Activated T-cell treated with anti-CD3 and anti-CD28 coated beads for 48 hours (primary cell): ENCODE measurements around the gene HOXC4.

Source experiments
- DNase-seq: peaks from one replicate; pipeline ENCODE4 v3.0.0-alpha.2; 2020; ENCODE audit warnings: low read depth

HOXC4 gene

DNA sequence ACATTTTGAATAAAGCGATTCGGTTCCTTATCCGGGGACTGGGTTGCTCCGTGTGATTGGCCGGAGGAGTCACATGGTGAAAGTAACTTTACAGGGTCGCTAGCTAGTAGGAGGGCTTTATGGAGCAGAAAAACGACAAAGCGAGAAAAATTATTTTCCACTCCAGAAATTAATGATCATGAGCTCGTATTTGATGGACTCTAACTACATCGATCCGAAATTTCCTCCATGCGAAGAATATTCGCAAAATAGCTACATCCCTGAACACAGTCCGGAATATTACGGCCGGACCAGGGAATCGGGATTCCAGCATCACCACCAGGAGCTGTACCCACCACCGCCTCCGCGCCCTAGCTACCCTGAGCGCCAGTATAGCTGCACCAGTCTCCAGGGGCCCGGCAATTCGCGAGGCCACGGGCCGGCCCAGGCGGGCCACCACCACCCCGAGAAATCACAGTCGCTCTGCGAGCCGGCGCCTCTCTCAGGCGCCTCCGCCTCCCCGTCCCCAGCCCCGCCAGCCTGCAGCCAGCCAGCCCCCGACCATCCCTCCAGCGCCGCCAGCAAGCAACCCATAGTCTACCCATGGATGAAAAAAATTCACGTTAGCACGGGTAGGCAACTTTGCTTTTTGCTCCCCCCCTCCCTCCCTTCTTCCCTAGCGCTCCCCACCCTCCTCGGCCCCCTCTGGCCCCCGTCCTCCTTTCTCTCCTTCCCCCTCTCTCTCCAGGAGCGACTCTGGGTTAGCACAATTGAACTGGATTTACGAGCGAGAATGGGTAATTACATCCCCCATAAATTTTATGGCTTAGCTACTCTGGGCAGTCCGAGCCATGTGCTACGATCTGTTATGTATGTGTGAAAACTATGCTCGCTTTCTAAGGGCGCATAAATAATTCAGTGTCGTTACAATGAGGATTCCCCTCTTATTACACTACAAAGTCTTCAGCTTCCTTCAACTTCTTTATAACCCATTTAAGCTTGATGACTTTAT is at the start of gene HOXC4:
HOXC4 (plus strand) TSS at position 85 of the 991 bp plus-strand sequence; CDS start at position 173, 88 bp downstream.
- no peak for DNase-seq

DNA sequence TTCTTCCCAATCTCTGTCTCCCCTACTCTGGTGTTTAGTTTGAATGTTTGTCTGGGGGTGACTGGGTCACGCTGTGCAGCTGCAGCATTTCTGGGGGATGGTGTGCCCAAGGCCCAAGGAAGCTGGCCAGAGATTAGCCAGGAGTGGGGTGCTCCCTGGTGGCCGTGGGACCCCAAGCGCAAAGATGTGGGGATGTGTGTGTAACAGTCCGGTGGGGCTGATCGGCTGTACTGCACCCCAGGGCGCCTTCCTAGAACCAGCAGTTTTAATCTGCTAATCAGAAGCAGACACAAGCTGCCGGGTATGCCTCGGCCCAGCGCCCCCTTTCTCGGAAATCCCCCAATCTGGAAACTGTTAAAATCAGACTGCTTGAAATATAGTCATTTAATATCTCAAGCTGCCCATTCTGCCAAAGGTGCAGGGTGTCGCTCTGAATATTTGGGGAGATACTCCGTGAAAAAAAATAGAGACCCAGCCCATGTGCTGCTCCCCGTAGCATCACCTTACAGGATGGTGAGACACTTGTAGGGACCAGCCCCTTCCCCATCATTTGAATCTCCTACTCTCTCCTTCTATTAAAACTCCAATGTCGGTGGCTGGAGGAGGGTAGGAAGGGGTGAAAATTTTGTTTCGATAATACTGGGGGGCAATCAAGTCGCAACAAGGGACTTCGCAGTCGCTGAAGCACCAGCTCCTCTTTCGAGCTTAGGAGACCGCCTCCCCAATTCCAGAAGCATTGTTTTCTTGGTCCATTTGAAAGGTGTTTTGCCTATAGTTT is 49.4 kb upstream of the HOXC4 start:
- no peak for DNase-seq

- DNase-seq: no peak
These were observed 48.6 kb upstream of the HOXC4 start for GRCh38 chr12:54004841-54005530.

DNA sequence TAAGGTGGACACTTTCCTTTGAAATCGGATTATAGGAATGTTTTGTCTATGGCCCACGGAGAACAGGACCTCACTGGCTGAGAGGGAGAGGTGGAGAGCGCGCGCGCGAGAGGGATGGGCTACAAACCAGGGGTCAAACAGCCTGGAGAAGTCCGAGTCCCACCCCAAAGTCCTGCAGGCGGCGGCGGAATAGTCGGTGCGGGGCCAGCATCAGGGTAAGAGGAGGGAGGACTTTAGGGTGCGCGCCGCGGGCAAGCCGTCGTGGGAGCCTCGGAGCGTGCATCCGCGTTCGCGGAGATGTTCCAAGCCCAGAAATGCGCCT is 48.1 kb upstream of the HOXC4 start:
- no peak for DNase-seq

DNA sequence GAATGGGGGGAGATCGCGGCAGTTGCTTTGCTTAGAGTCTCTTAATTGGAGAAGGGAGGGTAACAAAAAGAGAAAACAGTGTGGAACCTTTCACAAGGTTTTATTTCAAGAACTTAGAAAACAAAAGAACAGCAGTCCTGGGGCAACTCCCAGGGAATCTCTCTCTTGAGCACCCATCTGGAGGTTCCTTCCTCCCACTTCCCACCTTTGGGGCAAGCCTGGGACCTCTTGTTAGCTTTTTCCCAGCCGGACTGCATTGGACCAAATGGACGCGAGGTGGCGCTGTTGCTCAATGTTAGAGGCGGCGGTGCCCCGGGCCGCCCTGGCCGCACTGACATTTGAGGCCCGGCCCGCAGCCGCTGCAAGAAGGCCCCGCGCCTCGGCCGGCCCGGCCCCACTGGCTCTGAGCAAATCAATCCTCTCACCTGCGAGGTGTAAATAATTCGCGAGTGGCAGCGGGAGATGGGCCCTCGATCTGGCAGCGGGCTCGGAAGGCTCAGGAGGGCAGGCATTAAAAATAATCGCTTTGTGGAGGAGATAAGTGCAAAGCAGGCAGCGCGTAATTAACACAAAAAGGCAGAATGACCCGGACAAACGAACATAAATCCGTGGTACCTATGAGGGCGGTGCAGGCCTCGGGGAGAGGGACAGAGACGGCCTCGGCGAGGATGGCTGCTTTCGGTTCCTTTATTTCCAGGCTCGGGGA is 47.6 kb upstream of the HOXC4 start:
- DNase-seq: peak; percentile 81

- no peak for DNase-seq
These were observed 46.9 kb upstream of the HOXC4 start for GRCh38 chr12:54006559-54007220.

GRCh38 chr12:54007538-54008259 is 45.9 kb upstream of the HOXC4 start:
- DNase-seq: no peak

- DNase-seq: no peak
These were observed 45.4 kb upstream of the HOXC4 start for GRCh38 chr12:54008260-54008552.

GRCh38 chr12:54009171-54010052 is 44.2 kb upstream of the HOXC4 start:
- no peak for DNase-seq

- no peak for DNase-seq
These were observed 43.3 kb upstream of the HOXC4 start for GRCh38 chr12:54010053-54010971.

- no peak for DNase-seq
These were observed 42.5 kb upstream of the HOXC4 start for GRCh38 chr12:54010972-54011664.

DNA sequence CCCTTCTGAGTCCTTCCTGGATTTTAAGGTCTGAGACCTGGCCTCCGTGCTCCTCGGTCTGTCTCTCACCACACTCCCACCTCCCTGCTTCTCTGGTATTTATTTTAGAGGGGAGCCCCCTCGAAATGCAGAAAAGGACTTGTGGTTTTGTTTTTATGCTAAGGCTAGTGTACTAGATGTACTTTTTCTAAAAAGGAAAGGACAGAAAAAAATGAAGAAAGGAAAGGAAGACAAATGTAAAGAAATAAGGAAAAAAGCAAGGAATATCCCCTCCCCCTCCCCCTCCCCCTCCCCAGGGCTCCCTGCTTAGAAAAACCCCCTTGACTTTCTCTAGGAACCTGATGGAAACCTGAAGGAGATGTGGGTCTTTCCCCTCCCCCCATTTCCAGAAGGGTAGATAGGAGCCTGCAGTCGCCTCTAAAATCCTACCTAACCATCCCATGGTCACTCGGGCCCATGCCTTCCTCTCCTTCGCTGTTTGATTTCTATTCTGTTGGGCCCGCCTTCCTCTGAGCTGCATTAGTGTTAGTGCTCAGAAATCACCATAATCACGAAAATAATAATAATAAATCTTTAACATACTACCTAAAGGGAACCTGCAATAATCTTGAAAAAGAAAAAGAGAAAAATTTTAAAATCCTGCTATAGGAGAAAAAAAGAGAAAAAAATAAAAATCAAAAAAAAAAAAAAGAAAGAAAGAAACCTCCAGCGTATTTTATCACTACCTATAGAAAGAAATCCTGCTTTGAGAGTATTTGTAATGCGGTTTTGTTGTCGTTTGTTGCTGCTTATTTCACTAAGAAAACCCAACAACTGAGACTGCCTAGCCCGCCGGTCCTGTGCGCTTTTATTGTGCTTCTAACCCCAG is 41.7 kb upstream of the HOXC4 start:
- DNase-seq: no peak

GRCh38 chr12:54012631-54013409 is 40.8 kb upstream of the HOXC4 start:
- DNase-seq: no peak

DNA sequence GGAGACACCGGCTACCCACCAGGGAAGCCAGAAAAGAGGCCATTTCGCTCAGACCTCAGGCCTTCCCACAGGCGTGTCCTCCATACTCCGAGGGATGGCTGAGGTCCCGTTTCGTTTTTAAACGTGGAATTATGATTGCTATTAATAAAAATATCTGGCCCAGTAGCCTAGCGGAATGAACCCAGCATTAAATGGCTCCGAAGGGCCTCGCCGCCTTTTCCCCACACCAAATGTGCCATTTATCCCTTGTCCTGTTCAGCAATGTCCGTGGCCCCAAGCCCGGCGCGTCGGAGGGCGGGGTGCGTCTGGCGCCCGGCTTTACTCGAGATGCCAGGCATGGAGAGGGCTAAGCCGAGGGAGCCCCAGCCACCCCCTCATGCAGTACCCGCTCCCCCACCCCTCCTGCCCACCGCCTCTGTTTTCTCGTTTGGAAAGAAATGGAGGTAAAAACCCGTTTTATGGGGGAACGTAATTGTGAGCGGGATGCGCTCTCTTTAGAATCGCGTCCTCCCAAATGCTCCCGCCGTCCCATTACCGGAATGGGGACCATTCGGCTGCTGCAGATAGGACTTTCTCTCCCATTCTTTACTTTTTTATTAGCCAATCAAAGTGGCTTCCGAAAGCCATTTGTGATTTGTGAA is 39.1 kb upstream of the HOXC4 start:
- no peak for DNase-seq

- no peak for DNase-seq
These were observed 38.4 kb upstream of the HOXC4 start for GRCh38 chr12:54015018-54015931.
